ENCODE measurements around the gene PPP2R1B.

Gene PPP2R1B

DNA sequence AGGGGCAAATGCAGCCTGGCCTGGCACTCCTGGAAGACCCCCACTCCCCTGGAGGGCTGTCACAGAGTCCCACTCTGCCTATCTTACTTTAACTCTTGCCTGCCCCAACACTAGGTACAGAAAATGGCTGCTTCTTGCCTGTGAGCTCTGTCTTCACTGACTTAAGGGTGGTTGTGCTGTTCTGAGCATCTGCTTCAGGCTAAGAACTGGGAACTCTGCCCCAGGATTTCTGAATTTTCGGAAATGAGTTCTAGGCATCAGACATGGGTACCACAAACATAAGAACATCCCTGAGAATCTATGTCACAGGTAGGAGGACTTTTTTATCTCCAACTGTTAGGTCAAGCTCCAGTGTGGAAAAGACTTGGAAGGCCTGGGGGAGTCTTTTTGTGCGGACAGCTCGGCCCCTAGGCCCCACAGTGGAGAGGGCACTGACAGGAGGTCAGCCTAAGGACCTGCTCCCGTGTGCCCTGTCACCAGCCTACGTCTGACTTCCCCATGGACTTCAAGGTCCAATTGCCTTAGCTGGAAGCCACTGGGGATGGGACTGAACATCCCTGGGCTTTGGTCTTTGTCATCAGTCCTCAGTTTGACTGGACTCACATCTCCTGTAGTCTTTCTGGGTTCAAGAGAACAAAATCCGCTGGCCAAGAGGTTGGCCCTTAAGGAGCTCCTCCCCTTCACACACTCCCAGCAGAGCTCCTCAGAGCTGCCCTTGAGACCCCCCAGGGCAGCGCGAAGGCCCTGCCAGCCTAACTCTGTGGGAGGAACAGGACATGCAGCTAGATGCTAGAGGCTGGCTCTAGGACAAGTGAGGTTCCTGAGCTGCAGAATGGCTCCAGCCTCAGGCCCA lies 31.9 kb downstream of the PPP2R1B start:
- H3K4me3 Mint-ChIP-seq, result no peak overlapping the region
- peak overlapping the region in 1 of 2 donors; percentile 46 for H3K27ac Mint-ChIP-seq
- H3K36me3 Mint-ChIP-seq (ENCODE audit: insufficient read depth), result peaks cover 7% of the 10 kb centered on the region
- H3K9me3 Mint-ChIP-seq, result no peaks in the 10 kb centered on the region
- ATAC-seq (replicated peaks), result no peak
- no peaks in the 10 kb centered on the region for H3K4me1 Mint-ChIP-seq (ENCODE audit: low read depth in 2 of 2)
- DNase-seq, result no peak
- H3K27me3 Mint-ChIP-seq, result no peaks in the 10 kb centered on the region

DNA sequence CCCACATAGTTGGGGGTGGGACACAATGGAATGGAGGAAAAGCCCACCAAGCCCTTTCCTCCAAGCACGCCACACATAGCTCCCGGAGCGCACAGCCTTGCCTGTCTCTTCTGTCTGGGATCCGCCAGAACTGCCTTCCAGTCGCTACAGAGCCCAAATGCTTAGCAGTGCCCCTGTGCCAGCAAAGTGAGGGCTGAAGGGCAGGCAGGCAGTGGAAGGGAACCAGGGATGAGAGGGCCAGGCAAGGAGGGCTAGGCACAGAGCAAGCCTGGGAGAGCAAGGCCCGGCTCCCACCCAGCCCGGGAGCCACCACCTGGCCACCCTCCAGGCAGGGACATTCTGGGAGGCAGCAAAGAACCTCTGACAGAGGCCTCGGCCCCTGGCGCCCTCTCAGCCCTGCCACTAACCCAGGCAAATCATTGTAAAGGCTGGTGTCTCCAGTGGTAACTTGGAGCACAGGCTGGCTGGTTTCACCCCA lies 32.5 kb downstream of the PPP2R1B start:
- no peak overlapping the region for H3K4me3 Mint-ChIP-seq
- no peaks in the 10 kb centered on the region for H3K4me1 Mint-ChIP-seq (ENCODE audit: low read depth in 2 of 2)
- no peaks in the 10 kb centered on the region for H3K9me3 Mint-ChIP-seq
- H3K27me3 Mint-ChIP-seq, result no peaks in the 10 kb centered on the region
- peak overlapping the region in 1 of 2 donors; percentile 46 for H3K27ac Mint-ChIP-seq
- ATAC-seq (replicated peaks) (no peak), DNase-seq (no peak)
- peaks cover 3% of the 10 kb centered on the region for H3K36me3 Mint-ChIP-seq (ENCODE audit: insufficient read depth)

DNA sequence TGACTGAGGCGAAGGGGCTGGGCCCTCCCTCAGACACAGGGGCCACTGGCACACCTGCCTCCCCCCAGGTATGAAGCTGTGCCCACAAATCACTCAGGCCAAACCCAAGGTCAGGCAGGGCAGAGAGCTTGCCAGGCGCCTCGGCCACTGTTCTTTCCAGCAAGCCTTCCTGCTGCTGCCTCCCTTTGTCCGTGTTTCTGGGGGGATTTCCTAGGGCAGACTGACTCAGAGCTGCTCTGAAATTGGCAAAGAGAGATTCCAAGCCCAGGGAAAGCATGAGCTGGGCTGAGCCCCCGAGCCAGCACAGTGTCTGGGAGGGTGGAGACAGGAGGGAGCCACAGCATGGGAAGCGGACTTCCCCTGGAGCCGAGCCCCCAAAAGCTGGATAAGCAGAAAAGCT lies 33.2 kb downstream of the PPP2R1B start:
- no peak overlapping the region for H3K4me3 Mint-ChIP-seq
- H3K9me3 Mint-ChIP-seq, result no peaks in the 10 kb centered on the region
- H3K36me3 Mint-ChIP-seq (ENCODE audit: insufficient read depth), result peaks cover 7% of the 10 kb centered on the region
- ATAC-seq (replicated peaks) (no peak), DNase-seq (no peak)
- no peaks in the 10 kb centered on the region for H3K4me1 Mint-ChIP-seq (ENCODE audit: low read depth in 2 of 2)
- no peaks in the 10 kb centered on the region for H3K27me3 Mint-ChIP-seq
- peak overlapping the region in 1 of 2 donors; percentile 20 for H3K27ac Mint-ChIP-seq

DNA sequence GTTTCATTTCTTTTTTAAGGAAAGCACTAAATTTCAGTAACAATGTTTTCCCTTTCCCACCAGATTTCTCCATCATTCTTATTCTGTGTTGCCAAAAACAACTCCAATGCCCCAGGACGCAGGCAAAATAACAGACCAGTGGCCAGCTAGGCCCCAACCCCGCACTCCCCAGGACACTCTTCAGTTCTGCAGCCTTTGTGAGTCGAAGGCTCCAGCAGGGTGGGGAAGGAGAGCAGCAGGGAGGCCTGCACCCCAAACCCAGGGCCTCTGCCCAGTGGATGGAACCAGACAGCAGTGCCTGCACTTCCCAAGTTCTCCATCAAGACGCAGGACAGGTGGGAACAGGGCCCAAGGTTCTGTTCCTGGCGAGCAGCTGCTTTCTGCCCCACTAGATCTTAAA lies 34.4 kb downstream of the PPP2R1B start:
- H3K27ac Mint-ChIP-seq, result peak overlapping the region in 1 of 2 donors; percentile 35
- DNase-seq, result no peak
- no peaks in the 10 kb centered on the region for H3K27me3 Mint-ChIP-seq
- no peaks in the 10 kb centered on the region for H3K9me3 Mint-ChIP-seq
- no peak overlapping the region for H3K4me3 Mint-ChIP-seq
- peaks cover 7% of the 10 kb centered on the region for H3K36me3 Mint-ChIP-seq (ENCODE audit: insufficient read depth)
- H3K4me1 Mint-ChIP-seq (ENCODE audit: low read depth in 2 of 2), result no peaks in the 10 kb centered on the region
- no peak for ATAC-seq (replicated peaks)

DNA sequence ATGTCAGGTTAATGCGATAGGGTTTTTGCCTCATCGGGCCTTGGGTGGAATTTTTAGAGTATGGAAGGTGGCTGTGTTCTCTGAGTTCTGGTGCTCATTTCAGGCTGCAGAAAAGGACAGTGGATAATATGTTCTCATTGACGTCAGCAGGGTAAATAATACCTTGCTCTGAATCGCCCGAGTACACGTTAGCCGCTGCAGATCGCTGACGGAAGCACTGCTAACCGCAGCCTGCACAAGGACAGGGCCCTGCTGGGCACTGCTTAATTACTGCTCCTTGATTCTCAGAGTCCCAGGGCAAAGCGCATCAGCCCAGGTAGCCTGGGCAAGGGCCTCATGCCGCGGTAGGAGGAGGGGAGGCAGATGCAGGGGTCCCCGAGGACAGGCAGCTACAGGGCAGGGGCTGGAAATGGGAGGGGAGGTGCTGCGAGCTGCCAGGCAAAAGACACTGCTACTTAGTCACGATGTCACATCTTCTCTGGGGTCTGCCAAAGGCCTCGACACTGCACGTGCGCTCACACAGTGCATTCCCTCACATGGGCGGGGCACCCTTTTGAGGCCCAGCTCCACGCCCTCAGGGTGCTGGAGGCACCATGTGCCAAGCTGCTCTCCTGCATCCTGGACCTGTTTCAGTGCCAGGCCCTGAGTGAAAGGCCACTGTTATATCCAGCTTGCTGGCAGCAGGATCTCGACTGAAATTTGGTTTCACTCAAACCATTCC lies 35.2 kb downstream of the PPP2R1B start:
- H3K9me3 Mint-ChIP-seq, result no peaks in the 10 kb centered on the region
- H3K36me3 Mint-ChIP-seq (ENCODE audit: insufficient read depth), result peaks cover 13% of the 10 kb centered on the region
- no peak overlapping the region for H3K4me3 Mint-ChIP-seq
- H3K27me3 Mint-ChIP-seq, result no peaks in the 10 kb centered on the region
- no peaks in the 10 kb centered on the region for H3K4me1 Mint-ChIP-seq (ENCODE audit: low read depth in 2 of 2)
- DNase-seq (no peak), ATAC-seq (replicated peaks) (no peak)
- peak overlapping the region in 1 of 2 donors; percentile 20 for H3K27ac Mint-ChIP-seq

DNA sequence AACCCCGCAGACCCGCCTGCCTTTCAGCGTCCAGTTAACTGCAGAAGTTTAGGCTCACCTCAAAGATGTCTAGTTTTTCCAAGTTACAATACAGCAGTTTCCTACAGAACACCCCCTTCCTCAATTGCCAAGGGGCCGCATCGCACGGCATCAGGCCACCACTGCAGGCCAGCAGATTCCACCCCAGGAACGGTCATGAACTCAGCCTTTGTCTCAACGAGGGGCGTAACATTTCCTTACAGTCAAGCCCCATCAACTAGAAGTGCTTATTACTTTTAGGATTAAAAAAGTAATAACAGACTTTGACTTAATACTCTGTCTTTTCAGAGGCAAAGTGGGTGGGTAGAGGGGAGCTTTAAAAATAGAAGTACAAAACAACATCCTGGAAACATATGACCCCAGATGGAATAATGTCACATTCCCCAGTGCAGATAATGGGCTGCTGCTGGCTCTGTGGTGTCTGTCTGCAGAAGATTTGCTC lies 36.3 kb downstream of the PPP2R1B start:
- Mint-ChIP-seq H3K36me3 (ENCODE audit: insufficient read depth) (peaks cover 20% of the 10 kb centered on the region), H3K4me3 (no peak overlapping the region), H3K4me1 (ENCODE audit: low read depth in 2 of 2) (no peaks in the 10 kb centered on the region), H3K27me3 (no peaks in the 10 kb centered on the region), H3K9me3 (no peaks in the 10 kb centered on the region), H3K27ac (peak overlapping the region in 1 of 2 donors; percentile 31)
- DNase-seq (no peak), ATAC-seq (replicated peaks) (no peak)

DNA sequence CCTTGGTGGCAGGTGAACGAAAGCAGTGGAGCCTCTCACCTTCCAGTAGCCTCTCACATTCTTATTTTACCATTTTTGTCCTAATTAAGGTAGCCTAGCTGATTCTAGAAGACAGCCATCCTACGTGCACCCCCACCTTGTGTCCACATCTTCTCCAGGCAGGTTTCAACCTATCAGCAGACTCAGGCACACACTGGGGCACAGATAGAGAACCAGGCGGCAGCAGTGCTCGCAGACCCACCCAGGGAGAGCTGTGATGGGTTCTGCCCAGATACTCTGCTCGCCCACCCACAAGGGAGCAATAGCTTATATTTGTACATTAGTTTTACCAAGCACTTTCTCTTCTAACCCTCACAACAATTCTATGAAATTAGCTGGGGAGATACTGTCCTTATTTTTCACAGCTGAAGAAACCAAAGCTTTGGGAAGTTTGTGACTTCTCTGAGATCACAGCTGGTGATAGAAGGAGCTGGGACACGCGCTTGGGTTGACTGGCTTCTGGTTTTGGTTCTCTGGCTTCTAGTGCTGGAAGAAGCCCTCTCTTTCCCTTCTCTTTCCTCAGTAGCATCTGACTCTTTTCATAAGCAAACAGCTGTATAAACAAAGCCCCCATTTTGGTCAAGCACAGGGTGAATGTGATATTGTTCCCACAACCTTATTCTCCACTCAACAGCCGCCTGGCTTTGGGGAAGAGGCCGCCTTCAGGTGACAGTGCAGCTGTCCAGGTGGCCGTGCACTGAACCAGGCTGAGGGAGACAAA lies 36.9 kb downstream of the PPP2R1B start:
- ATAC-seq (replicated peaks) (no peak), DNase-seq (no peak)
- Mint-ChIP-seq H3K4me3 (no peak overlapping the region), H3K9me3 (no peaks in the 10 kb centered on the region), H3K27me3 (no peaks in the 10 kb centered on the region), H3K36me3 (ENCODE audit: insufficient read depth) (peaks cover 25% of the 10 kb centered on the region), H3K4me1 (ENCODE audit: low read depth in 2 of 2) (no peaks in the 10 kb centered on the region), H3K27ac (peak overlapping the region in 1 of 2 donors; percentile 31)

DNA sequence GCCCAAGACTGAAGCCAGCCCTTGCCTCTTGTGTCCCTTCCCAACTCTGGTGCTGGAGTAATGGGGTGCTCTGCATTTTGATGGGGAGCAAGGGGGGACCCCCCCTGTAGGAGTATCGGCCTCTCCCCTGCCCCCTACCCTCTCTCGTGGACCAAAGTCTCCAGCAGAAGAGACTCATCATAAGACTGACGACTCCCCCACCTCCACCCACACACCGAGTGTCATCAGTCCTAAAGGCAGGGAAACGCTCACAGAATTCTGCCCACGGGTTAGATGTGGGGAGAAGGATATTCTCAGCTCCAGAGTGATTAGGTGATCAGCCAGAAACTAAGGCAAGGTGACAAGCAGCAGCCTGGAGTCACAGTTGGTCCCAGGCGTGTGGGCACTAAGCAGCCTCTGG lies 38.8 kb downstream of the PPP2R1B start:
- no peak for DNase-seq
- no peak for ATAC-seq (replicated peaks)
- Mint-ChIP-seq H3K4me1 (ENCODE audit: low read depth in 2 of 2) (no peaks in the 10 kb centered on the region), H3K4me3 (no peak overlapping the region), H3K36me3 (ENCODE audit: insufficient read depth) (peaks cover 36% of the 10 kb centered on the region), H3K27ac (no peak overlapping the region), H3K9me3 (no peaks in the 10 kb centered on the region), H3K27me3 (no peaks in the 10 kb centered on the region)

DNA sequence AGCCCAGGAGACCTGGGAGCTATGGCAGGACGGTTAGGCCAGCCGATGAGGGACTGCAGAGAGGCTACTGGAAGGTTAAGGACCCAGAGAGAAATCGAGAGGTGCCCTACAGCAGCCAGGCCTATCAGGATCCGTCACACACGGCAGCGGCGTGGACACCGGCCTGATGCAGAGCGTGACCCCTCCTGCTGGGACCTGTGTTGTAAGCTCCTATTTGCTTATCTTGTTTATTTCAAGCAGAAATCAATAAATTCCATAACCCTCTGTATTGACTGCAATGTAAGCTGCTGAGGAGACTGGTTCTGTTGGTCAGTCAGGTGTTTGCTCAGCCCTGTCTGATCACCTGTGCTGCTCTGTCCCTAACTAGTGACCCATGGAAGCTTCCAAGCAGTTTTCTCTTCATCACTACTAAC lies 39.9 kb downstream of the PPP2R1B start:
- peaks cover 45% of the 10 kb centered on the region for H3K36me3 Mint-ChIP-seq (ENCODE audit: insufficient read depth)
- H3K27me3 Mint-ChIP-seq, result no peaks in the 10 kb centered on the region
- DNase-seq (no peak), ATAC-seq (replicated peaks) (no peak)
- H3K4me3 Mint-ChIP-seq, result no peak overlapping the region
- peak overlapping the region in 1 of 2 donors; percentile 2 for H3K27ac Mint-ChIP-seq
- H3K9me3 Mint-ChIP-seq, result no peaks in the 10 kb centered on the region
- H3K4me1 Mint-ChIP-seq (ENCODE audit: low read depth in 2 of 2), result no peaks in the 10 kb centered on the region

DNA sequence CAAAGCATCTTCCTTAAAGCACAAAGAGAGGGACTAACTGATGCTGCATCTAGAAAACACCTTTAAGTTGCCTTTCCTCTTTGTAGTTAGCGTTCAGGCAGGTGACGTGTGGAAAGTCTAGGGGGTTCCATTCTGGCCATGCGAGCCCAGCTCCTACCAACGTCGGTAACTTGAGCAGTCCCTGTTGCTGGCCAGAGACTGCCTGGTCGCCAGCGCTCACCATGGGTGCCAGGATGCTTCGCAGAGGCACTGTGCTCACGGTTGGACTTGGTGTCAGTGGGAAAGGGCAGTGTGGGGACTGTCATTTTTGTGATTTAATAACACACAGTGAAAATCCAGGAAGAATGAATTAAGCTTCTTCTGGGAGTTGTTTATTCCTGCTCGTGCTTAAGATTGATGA lies 40.6 kb downstream of the PPP2R1B start:
- no peaks in the 10 kb centered on the region for H3K4me1 Mint-ChIP-seq (ENCODE audit: low read depth in 2 of 2)
- ATAC-seq (replicated peaks) (no peak), DNase-seq (no peak)
- H3K27ac Mint-ChIP-seq, result no peak overlapping the region
- H3K36me3 Mint-ChIP-seq (ENCODE audit: insufficient read depth), result peaks cover 52% of the 10 kb centered on the region
- no peaks in the 10 kb centered on the region for H3K27me3 Mint-ChIP-seq
- no peak overlapping the region for H3K4me3 Mint-ChIP-seq
- H3K9me3 Mint-ChIP-seq, result no peaks in the 10 kb centered on the region

DNA sequence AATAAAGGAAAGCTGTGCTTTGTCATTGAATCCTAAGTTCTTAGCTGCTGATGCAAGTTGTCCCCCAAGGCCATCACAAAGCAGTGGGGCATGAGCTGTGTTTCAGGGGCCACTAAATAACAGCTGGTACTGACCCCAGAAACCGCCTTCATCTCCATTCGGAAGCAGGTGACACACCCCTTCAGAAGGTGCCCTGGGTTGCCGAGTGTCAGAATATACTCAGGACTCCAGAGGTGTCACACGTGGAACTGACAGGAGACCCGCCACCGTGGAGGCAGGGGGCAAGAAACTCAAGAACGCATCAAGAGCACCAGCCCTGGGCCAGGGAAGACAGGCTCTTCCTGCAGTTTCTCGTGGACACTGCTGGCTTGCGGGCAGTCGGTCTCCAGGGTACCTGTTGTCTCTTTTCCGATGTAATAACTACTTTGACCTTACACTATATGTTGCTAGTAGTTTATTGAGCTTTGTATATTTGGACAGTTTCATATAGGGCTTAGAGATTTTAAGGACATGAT lies 41.5 kb downstream of the PPP2R1B start:
- Mint-ChIP-seq H3K27me3 (no peaks in the 10 kb centered on the region), H3K36me3 (ENCODE audit: insufficient read depth) (peaks cover 57% of the 10 kb centered on the region), H3K9me3 (no peaks in the 10 kb centered on the region), H3K4me1 (ENCODE audit: low read depth in 2 of 2) (peaks cover 0 to 2% of the 10 kb centered on the region in 2 donors), H3K27ac (no peak overlapping the region), H3K4me3 (no peak overlapping the region)
- DNase-seq (no peak), ATAC-seq (replicated peaks) (no peak)

DNA sequence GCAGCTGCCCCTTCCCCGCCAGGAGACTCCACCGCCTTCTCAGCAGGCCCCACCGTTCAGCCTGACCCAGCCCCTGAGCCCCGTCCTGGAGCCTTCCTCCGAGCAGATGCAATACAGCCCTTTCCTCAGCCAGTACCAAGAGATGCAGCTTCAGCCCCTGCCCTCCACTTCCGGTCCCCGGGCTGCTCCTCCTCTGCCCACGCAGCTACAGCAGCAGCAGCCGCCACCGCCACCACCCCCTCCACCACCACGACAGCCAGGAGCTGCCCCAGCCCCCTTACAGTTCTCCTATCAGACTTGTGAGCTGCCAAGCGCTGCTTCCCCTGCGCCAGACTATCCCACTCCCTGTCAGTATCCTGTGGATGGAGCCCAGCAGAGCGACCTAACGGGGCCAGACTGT lies 42.6 kb downstream of the PPP2R1B start:
- no peaks in the 10 kb centered on the region for H3K9me3 Mint-ChIP-seq
- no peak for DNase-seq

DNA sequence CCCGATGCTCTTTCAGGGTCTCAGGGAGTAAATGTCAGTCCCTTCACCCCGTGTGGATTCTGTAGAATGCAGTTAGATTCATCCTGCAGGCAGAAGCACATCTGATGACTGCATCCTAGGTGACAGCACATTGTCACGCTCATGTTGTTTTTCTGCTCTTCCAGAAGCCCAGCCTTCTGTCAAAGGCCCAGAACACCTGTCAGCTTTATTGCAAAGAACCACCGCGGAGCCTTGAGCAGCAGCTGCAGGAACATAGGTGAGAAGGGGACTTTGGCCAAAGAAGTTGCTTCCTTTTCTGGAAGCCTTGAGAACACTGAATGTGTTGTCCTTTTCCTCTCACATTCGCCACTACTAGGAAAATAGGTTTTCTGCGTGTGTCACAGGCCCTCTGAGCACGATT lies 43.7 kb downstream of the PPP2R1B start:
- no peak for DNase-seq
- Mint-ChIP-seq H3K27ac (peak overlapping the region in 1 of 2 donors; percentile 20), H3K4me1 (ENCODE audit: low read depth in 2 of 2) (peaks cover 0 to 2% of the 10 kb centered on the region in 2 donors), H3K9me3 (no peaks in the 10 kb centered on the region), H3K36me3 (ENCODE audit: insufficient read depth) (peaks cover 66% of the 10 kb centered on the region), H3K27me3 (no peaks in the 10 kb centered on the region), H3K4me3 (no peak overlapping the region)
- no peak for ATAC-seq (replicated peaks)

More for the DNA sequence above, 42.6 kb downstream of the PPP2R1B start:
- no peak overlapping the region for H3K27ac Mint-ChIP-seq
- H3K36me3 Mint-ChIP-seq (ENCODE audit: insufficient read depth), result peaks cover 65% of the 10 kb centered on the region
- H3K4me1 Mint-ChIP-seq (ENCODE audit: low read depth in 2 of 2), result peaks cover 0 to 2% of the 10 kb centered on the region in 2 donors
- no peak overlapping the region for H3K4me3 Mint-ChIP-seq
- ATAC-seq (replicated peaks), result no peak
- no peaks in the 10 kb centered on the region for H3K27me3 Mint-ChIP-seq
